ENCODE results near the gene ARFGAP3.

The ARFGAP3 gene, protein sequence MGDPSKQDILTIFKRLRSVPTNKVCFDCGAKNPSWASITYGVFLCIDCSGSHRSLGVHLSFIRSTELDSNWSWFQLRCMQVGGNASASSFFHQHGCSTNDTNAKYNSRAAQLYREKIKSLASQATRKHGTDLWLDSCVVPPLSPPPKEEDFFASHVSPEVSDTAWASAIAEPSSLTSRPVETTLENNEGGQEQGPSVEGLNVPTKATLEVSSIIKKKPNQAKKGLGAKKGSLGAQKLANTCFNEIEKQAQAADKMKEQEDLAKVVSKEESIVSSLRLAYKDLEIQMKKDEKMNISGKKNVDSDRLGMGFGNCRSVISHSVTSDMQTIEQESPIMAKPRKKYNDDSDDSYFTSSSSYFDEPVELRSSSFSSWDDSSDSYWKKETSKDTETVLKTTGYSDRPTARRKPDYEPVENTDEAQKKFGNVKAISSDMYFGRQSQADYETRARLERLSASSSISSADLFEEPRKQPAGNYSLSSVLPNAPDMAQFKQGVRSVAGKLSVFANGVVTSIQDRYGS

DNA sequence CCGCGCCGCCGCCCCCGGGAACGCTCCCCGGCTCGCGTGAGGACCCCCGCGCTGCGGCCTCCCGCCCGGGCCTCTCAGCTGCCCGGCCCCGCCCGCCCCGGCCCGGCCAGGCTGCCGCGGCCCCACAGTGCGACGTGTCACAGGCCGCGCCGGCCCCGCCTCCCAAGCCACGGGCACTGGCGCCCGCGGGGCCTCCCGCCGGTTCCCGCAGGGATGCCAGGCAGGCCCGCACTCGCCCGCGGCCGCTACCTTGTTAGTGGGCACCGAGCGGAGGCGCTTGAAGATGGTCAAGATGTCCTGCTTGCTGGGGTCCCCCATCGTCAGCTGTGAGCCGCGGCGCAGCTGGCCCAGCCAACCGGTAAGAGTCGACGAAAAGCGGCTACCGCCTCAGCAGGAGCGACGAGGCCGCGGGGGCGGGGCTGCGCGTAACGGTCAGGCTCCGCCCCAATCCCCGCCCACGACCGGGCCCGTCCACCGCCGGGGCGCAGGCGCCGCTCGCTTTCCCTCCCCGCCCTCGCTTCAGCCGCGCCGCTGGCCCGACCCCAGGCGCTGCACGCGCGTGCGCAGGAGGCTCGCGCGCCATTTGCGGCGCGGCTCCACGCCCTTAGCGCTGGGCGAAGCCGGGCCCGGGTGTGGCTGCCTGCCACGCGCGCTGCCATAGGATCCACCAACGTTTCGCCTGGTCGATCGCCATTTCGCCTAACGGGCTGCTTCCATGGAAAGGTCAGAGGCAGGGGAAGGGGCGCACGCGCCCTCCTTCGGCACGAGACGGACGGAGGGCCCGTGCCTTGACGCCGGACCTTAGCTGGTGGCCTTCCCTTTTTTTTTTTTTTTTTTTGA is at the start of gene ARFGAP3:
TSS of gene ARFGAP3 (minus strand) at position 409 of the 840 bp plus-strand sequence. CDS start at position 318, 91 bp downstream.
- DNase-seq = peak; percentile 92

DNA sequence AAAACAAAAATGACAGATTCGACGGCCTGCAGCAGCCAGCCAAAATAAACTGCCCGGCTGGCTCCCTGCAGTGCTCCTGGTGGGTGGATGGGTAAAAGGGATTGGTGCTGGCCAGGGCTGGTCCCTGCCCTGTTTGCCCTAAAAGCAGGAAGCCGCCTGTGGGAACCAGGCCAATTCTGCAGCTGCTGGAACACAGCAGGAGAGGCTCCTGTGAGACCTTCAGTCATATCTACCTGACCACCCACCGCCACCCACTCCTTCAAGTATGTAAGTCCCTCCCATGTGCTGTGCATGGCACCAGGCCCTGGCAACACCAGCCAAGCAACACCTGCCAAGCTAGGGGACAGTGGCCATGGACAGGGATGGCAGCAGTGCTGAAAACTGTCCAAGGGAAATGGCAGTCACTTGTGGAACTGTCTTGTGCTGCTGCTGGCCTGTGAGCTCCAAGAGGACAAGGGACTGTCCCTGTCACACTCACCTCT is 48.7 kb upstream of the ARFGAP3 start:
- no peak for DNase-seq

DNA sequence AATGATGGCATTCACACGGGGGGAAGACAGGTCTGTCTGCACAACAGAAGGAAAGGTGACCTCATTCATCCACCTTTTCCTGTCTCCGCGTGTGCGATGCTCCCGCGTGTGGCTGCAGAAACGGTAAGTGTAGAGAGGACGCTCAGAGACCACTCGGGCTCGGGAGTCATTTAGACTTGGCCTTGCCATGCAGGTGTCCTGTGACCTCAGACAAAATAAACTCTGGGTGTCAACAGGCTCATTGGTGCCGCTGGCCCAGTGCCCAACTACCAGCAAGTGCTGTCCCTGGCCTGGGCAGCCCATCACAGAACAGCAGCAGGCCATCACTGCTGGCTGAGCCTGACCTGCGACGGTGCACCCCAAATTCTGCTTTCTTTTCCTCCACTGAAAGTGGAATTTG is 48.1 kb upstream of the ARFGAP3 start:
- no peak for DNase-seq

DNA sequence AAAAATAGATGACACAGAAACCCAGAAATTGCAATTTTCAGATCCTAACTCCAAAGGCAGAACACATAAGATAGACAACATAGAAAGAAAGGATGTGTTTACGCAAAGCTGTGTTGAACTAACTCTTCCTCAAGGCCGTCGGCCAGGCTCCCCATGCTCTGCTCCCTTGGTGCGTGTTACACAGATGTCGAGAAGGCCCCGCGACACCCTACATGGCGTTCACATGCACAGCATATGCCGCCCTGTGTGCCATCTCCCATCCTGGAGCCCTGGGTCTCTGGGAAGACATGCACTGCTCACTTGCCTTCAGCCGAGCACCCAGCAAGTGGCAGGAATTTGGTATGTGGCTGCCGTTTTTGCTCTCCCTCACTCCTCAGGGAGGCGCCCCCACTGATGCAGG is 47.0 kb upstream of the ARFGAP3 start:
- DNase-seq = no peak

DNA sequence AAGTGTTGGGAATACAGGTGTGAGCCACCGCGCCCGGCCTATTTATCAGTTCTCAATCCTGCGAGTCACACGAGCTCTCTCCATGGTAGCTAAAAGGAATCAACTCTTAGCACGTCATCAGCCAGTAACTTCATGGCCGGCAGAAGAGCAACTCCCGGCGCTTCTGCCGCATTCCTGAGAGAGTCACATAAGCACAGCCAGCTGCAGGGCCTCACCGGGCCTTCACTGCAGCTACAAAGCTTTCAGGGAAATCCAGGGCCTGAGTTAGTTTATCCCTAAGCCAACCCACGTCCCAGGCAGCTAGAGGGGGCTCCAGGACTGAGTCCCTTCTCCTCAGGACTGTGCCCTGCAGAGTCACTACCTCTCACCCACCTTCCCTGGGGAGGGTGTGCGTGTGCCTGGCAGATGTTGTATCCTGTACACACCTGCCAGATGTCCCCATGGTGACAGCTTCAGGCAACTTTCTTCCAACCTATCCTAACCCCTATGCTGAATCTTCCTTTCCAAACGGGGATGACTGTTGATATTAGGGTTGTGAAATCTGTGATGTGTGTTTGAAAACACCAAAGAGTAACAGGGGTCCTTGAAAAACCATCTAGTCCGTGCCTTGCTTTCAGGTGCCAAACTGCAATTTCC is 45.9 kb upstream of the ARFGAP3 start:
- DNase-seq = peak; percentile 43

DNA sequence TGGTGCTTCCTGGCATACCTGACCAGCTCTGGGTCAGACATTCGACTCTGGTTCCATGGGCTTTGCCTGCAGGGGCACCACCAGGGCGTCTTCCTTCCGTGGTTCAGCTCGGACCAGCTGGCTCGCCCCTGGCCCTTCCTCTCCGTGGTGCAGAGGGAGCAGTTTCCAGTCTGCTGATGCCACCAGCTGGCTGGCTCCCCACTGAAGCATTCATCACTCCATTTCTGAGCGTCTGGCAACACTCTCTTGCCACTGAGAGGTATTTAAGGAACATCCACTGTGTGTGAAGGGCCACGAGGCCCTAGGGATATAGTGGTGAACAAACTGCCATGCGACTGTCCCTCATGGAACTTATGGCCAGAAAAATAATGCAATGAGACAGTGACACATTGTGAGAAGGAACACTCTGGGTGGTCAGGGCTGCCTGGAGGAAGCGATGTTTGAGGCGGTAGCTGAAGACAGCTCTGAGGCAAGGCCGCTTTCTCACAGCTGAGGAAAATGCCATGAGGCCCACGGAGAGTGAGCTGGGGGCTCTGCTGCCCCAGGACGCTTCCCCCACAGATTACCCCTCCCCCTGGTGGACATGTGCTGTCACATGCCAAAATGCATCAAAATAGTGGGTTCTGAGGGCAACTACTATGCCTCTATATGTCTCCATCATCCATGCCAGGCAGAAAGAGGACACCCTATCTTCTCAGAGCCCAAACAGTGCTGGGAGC is 44.9 kb upstream of the ARFGAP3 start:
- no peak for DNase-seq

DNA sequence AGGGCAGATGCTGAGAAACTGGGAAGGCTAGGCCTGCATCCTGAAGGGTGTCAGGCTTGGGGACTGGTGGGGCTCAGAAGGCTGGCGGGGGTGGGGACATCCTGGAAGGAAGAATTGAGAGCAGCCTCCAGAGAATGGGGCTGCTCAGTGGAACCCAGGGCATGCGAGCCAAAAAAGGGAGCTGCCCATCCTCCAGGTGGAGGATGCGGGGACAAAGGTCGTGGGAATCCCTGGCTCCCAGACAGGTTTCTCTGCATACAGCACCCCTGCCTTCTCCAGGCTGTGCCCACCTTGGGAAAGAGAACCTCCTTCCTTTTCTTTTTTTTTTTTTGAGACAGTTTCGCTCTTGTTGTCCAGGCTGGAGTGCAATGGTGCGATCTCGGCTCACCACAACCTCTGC is 40.9 kb upstream of the ARFGAP3 start:
- DNase-seq = no peak

DNA sequence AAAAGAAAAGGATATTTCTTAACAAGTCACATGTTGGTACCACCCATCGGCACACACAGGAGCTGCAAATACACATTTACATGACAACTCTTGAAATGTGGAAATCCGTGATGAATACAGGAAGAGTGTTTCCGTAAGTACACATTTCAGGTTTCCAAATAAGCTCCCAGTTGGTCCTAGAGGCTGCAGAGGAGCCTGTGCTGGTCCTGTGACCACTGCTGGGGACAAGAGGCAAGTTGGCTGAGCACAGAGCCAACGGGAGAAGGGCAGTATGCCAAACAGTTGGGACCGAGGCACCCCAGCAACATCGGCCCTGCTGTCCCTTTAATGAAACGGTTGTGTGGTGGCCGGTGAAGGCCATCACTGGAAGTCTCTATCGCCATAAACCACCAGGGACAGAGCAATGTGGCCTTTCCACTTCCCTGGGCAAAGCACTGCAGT is 38.5 kb upstream of the ARFGAP3 start:
- DNase-seq = no peak

DNA sequence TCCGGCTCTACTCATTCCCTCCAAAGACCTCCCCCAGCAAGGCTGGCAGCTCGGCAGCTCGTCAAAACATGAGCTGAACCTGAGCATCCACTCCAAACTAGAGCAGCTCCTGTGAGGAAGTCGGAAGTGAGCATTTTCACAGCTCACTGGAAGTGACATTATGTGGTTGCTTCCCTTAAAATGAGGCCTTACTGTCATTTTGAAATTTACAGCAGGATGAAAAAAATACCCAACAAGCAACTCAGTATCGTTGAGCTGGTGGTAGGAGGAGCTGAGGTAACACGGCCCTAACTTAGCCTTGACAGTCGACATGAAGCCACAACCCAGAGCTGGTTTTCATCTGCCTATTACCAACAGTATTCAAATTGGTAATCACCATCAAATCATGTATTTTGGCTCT is 38.0 kb upstream of the ARFGAP3 start:
- no peak for DNase-seq

DNA sequence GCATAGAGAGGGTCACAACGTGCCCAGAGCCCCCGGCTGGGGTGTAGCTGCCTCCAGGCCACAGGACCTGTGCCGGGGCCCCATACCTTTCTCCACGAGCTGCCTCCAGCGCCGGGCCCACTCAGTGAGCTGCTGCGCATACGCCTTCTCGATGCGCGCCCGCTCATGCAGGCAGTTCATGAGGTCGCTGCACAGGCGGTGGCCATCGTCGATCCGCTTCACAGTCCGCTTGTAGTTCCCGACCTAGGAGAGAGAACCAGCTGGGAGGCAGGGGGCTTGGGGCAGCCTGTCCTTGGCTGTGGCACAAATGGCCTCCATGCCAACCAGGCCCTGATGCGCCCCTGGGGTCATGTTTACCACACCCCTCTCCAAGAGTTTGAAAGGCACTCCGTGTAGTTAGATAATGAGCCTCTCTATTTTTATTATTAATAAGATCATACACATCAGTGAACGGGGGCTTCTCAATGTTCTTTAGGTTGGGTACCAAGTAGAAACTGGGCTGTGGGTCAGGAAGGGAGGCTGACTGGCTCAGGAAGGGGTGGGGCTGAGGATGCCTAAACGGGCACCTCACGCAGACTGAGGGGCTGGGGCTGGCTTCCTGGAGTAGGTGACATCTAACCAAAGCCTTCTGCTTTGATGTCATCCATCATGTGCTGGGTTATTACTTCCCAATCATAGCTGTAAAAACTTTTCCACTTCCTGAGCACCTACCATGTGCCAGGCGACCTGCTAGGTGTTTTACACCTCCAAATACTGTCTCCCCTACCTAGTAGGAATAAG is 36.5 kb upstream of the ARFGAP3 start:
- no peak for DNase-seq

DNA sequence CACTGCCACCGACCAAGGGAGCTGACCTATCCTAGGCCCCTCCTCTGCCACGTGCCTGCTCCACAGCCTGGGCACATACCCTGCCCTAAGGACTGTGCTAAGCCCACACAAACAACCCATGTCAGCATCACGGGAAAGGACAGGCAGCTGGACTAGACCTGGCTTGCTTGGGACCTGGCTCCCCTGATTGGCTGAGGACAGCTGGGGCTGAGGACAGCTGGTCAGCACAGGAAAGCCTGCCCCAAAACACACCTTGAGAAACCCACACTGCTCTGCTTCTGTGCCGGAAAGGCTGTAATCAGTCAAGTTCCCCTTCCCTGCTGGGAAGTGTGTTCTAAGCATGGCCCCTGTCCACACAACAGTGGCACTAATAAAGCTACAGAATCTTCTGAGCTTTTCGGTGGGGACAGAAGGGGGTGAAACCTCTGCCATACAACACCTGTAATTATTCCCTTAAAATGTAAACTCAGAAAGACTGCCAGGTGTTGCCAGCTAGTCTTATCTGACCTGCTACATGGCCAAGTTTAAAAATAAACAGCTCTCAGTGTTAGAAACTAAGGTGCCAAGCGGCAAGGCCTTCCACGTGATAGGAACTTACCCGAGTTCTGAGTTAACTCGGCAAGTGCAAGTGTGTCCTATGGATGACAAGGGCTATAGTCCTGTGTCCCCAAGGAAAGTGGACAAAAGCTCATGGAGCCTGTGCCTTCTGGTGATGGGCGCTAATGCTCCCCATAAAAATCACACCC is 35.7 kb upstream of the ARFGAP3 start:
- DNase-seq = no peak

DNA sequence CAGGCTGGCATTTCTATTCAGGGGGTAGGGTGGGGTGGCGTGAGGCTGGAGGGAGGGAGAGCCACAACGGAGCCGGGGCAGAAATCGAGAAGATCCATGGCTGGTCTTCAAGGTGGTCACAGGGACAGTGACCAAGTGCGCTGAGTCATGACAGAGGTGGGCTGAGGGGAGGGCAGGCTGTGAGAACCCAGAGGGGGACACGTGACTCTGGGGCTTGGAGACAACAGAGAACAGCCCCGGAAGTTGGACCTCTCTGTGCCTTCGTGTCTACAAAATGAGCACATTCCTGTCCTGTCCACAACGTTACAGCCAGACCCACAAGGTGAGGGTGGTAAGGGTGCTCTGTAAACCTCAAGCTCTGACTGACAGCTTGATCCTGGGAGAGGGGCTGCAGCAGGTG is 35.1 kb upstream of the ARFGAP3 start:
- no peak for DNase-seq

DNA sequence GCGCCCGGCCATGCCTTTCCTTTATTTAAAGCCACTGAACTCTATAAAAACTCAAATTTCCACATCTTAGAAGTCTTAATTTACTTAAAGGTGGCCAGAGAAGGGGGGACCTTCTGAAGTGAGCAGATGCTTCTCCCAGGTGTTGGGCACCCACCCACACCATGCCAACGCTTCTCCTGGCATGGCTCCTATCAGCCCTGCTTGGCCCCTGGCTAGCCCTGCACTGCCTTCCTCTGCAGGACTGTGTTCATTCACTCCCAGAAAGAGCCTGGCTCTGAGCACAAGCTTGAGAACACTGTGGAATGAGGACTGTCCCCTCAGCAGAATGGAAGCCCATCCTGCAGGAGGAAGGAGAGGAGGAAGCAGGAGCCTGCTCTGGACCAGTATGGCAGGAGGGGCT is 34.6 kb upstream of the ARFGAP3 start:
- no peak for DNase-seq

DNA sequence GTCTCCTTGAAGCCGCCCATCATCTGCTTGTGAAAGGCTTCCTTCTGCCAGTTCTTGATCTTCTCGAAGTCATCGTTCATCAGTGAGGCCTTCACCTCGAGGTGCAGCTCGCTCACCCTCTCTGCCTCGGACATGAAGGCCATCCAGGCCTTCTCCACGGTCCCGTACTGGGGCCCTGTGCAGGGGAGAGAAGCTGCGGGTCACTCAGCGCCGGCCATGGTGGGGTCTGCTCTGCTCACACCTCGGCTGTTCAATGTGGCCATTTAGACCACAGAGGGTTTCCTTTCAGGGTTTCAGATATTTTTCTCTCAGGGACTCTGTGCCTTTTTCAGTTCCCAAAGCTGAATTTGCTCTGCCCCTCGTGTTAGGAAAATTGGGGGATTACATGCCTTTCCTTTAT is 33.9 kb upstream of the ARFGAP3 start:
- no peak for DNase-seq

DNA sequence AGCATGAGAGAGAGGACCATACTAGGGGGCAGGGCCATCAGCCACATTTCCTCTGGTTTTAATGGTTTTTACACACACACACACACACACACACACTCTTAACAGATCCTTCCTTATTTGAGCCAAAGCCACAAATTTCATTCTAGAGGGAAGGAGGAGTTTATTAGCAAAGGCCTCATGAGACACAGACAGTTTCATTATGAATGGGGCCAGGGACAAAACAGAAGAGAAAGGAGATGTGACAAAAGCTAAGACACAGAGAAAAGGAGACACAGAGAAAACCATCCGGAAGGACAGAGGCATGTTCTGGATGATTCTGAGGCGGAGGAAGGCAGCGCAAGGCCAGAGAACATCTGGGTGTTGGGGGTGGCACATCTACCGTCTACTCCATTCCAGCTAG is 32.2 kb upstream of the ARFGAP3 start:
- DNase-seq = no peak

DNA sequence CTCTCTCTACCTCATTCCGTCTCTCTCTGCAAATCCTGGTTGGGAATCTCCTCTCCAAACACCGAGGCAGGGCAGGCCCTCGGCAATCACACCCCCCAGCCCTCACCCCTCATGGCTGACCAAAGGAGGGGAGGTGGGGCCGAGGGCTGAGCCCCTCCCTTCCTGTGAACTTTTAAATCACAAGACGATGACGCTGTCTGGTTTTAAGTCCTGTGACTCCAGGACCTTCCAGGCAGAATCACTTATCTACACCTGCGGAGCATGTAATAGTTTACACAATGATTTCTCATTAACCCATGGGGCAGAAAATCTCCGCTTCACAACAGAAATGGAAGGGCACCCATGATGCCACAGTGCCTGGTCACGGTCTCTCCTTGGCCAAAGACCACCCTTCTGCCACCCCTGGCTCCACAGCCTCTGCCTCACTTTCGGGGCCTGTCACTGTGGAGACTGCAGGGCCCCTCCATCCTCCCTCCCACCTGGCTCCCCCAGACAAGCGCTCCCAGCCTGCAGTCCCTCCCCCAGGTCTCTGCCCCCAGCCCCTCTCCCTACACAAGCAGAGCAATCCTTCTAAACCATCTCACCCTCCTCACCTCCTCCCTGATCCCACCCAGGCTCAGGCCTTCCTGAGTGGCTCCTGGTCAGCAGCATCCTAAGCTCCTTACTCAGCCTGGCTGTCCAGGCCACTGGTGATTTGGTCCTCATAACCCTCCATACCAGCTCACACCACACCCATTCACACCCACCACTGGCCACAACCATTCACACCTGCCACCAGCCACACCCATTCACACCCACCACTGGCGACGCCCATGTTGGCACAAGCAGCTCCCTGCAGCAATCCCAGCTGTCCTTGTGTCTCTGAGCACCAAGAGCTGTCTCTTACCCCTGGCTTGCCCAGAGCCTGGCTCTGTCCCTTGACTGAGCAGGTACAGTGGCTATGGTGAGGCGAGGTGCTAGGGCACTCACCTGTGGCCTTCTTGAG is 30.7 kb upstream of the ARFGAP3 start:
- DNase-seq = no peak

DNA sequence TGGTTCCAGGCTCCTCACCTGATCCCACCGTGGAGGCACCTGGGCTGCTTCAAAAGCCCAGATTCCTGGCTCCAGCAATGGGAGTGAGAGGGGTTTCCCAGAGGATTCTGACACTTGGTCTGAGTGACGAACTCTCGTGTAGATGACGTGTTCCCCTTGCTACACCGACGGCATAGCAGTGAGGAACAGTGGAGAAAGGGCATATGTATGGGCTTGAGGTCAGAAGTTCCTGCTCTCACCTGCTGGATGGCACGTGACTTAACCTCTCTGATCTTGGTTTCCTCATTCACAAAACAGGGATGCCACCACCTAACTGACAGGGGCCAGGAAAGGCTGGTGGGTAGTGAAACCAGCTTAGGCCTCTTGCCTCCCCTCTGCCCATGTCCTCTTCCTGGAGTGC is 30.0 kb upstream of the ARFGAP3 start:
- DNase-seq = no peak

DNA sequence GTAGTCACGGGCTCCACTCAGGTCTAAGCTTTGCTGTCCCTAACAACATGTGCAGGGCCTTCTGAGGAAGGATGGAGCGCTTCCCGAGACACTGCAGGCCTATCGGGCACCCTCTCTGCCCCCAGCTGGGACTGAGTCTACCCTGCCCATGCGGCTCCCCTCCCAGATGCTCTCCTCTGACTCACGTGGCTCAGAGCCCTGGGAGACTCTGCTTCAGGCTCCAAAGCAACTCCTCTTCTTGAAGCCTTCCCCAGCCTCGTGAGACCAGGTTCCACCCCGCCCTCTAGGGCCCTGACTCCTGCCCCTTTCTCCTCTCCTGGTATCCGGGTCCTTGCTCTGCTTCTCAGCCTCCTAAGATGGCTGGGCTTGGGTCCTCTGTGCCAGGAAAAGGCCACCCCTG is 28.4 kb upstream of the ARFGAP3 start:
- peak; percentile 38 for DNase-seq

DNA sequence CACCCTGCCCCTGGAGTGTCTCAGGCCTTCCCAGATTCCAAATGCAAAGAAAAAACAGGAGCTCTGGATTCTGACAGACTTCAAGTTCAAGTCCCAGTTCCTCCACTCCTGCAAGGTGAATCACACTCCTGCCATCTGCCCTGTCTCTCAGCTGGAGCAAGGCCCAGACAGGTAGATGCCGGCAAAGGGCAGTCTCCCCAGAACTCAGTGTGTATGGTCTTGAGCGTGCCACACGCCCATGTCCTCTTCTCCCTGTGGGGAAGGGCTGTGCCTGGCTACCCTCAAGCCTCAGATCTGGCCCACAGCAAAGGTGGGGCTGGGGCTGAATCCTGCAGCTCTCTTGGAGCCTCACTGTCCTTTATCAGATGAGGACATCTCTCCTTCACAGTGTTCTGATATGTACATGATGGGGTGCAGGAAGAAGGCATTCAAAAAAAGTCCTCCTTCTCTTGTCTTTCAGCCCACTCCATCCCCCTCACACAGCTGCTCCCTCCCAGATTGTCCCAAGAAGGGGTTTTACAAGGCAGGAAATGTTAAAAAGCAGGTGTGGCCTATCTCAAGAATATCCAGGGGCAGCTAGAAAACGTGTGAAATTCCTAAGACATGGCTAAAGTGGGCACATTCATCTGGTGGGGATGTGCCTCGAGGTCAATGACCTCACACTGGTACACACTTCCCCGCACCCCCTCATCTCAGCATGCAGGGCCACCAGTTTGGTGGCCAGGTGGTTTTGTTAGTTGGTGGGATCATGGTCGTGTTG is 27.7 kb upstream of the ARFGAP3 start:
- no peak for DNase-seq
